ENCODE measurements around the gene PCSK5.

GRCh38 chr9:75993434-75993833 is 103.0 kb downstream of the PCSK5 start:
- TF ChIP-seq CTCF (IDR thresholded peaks at IDR 0.05), result no peak
- TF ChIP-seq POLR2A (IDR thresholded peaks at IDR 0.05), result no peak

All from adrenal gland (tissue), 5 donors.